Astrocyte of the spinal cord (primary cell): ENCODE results near the gene PHGDH.
"Not testable (repeated sequence)": the region's sequence is repeated elsewhere in the genome, so short reads cannot be mapped to it uniquely, and the experiment has no call there.

Experiments used
- DNase-seq: peaks from one replicate; pipeline ENCODE4 v3.0.0; 2011; ENCODE audit warnings: low read depth, low spot score
- H3K4me3 ChIP-seq: 2 replicates; pipeline ENCODE4 v1.5.1; 2011; ENCODE audit warnings: low read depth, mild to moderate bottlenecking, low read length, moderate library complexity
- CTCF ChIP-seq: IDR thresholded peaks from 2 replicates; pipeline ENCODE4 v1.5.1; 2012; ENCODE audit warnings: low read depth, mild to moderate bottlenecking, low read length, inconsistent platforms
- in situ Hi-C: cut with HindIII; loops from 2 replicates; pipeline ENCODE4 v1.10.0; 2017; ENCODE audit warnings: low sequenced_read_pairs

Gene PHGDH

GRCh38 chr1:119703666-119704450 lies 7.9 kb upstream of the PHGDH start:
- no peak for DNase-seq
- in situ Hi-C loops: no loop called here
- no peak for TF ChIP-seq CTCF

GRCh38 chr1:119706599-119706998 lies 5.1 kb upstream of the PHGDH start:
- DNase-seq, in situ Hi-C loops, H3K4me3 ChIP-seq: not testable (repeated sequence)

More at GRCh38 chr1:119703666-119704450, 7.9 kb upstream of the PHGDH start:
- H3K4me3 ChIP-seq: no peak overlapping the region

GRCh38 chr1:119711356-119711803 lies 354 bp upstream of the PHGDH start:
- in situ Hi-C loops, DNase-seq: not testable (repeated sequence)
- peak overlapping the region; percentile 95 for H3K4me3 ChIP-seq

- in situ Hi-C loops: no loop called here
- DNase-seq: peak; percentile 92
- peak overlapping the region; percentile 95 for H3K4me3 ChIP-seq
Measured at GRCh38 chr1:119712342-119713038, 756 bp downstream of the PHGDH start.

GRCh38 chr1:119713039-119713748 lies 1.5 kb downstream of the PHGDH start:
- DNase-seq: peak; percentile 29
- no peak for TF ChIP-seq CTCF
- in situ Hi-C loops: no loop called here
- peak overlapping the region; percentile 95 for H3K4me3 ChIP-seq

More at GRCh38 chr1:119712342-119713038, 756 bp downstream of the PHGDH start:
- no peak for TF ChIP-seq CTCF

GRCh38 chr1:119713749-119714456 lies 2.2 kb downstream of the PHGDH start:
- in situ Hi-C loops: no loop called here
- DNase-seq: no peak
- H3K4me3 ChIP-seq: peak overlapping the region; percentile 95
- TF ChIP-seq CTCF: no peak

- no peak for DNase-seq
- TF ChIP-seq CTCF: no peak
- H3K4me3 ChIP-seq: peak overlapping the region; percentile 95
- in situ Hi-C loops: no loop called here
Measured at GRCh38 chr1:119714583-119714982, 2.8 kb downstream of the PHGDH start.
